ENCODE data around the gene PCDH9.

The PCDH9 gene

GRCh38 chr13:66751691-66752090 is 478.4 kb downstream of the PCDH9 start:
- no peak for DNase-seq (ENCODE audit: low spot score)

- no peak for DNase-seq (ENCODE audit: low spot score)
These were observed 481.4 kb downstream of the PCDH9 start for GRCh38 chr13:66748712-66749111.

DNA sequence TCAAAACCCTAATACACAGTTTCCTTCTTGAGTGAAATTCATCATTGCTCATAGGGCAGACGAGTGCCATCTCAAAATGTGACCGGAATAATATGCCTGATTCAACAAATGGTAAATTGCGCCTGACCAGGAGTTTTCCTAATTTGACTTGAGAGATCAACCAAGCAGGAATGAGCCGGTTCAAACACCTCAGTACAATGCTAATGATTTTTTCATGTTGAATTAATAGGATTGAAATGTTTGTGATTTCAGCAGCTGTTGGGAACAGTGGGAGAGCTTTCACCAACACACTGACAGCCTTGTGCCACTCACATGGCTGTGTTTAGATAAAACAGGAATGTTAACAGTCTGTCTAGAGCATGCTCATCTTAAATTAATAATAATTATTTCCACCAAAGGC is 484.8 kb downstream of the PCDH9 start:
- no peak for DNase-seq (ENCODE audit: low spot score)

- DNase-seq (ENCODE audit: low spot score), result peak; percentile 50
These were observed 506.6 kb downstream of the PCDH9 start for GRCh38 chr13:66723576-66723975.

DNA sequence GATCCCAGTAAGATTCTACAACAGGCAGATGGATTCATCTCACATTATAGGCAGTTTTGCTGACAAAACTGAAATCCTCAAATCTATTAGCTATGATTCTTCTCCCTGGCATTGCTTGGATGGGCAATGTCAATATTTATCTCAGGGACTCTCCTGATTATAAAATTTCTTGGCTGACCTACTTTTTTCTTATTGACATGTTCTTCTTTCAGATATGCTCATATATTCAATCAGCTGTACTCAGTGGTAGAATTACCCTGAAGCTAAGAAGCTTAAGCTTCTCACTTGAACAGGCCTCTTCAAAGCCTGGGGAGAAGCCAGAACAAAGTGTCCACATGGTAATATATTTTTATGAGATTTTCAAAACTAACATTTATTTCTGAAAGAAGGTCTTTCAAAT is 513.6 kb downstream of the PCDH9 start:
- DNase-seq (ENCODE audit: low spot score), result no peak

GRCh38 chr13:66714795-66715194 is 515.3 kb downstream of the PCDH9 start:
- DNase-seq (ENCODE audit: low spot score), result no peak

- DNase-seq (ENCODE audit: low spot score), result no peak
These were observed 526.0 kb downstream of the PCDH9 start for GRCh38 chr13:66704110-66704509.

- DNase-seq (ENCODE audit: low spot score), result no peak
These were observed 526.5 kb downstream of the PCDH9 start for GRCh38 chr13:66703597-66703996.

DNA sequence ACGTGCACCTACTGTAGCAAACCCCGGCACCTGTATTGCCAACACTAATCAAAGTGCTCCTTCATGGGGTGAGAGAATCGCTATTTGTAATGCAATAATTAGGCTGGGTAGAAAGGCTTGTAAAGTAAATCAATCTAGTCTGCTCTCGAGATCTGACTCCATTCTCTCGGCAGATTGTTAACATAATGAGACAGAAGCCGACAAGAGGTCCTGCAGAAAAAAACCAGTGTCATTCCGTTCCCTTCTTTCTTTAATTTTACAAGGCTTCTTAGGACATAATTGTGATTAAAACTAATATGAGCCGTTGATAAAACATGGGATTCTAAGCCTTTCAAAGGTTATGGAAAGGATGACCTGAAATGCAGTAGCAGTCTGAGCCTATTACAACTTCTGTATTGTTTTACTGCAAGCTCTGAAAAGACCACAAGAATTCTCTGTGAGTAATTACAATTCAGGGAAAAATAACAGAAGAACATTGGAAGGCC is 530.0 kb downstream of the PCDH9 start:
- DNase-seq (ENCODE audit: low spot score), result no peak

- no peak for DNase-seq (ENCODE audit: low spot score)
These were observed 536.5 kb downstream of the PCDH9 start for GRCh38 chr13:66693656-66694055.

DNA sequence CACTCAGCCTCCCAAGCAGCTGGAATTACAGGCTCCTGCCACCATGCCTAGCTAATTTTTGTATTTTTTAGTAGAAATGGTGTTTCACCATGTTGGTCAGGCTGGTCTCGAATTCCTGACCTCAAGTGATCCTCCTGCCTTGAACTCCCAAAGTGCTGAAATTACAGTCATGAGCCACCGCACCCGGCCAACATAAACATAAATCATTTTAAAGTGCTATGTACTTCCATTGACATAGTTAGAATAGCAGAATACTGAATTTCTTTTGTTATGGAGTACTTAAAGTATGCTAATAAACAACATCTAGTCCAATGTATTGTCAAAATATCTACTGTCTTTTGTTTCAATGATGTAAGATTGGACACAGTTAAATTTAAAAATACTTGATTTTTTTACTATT is 539.0 kb downstream of the PCDH9 start:
- no peak for DNase-seq (ENCODE audit: low spot score)

GRCh38 chr13:66689628-66690027 is 540.5 kb downstream of the PCDH9 start:
- DNase-seq (ENCODE audit: low spot score), result peak; percentile 58

GRCh38 chr13:66689037-66689619 is 541.0 kb downstream of the PCDH9 start:
- peak; percentile 55 for DNase-seq (ENCODE audit: low spot score)

GRCh38 chr13:66681403-66681802 is 548.7 kb downstream of the PCDH9 start:
- no peak for DNase-seq (ENCODE audit: low spot score)

DNA sequence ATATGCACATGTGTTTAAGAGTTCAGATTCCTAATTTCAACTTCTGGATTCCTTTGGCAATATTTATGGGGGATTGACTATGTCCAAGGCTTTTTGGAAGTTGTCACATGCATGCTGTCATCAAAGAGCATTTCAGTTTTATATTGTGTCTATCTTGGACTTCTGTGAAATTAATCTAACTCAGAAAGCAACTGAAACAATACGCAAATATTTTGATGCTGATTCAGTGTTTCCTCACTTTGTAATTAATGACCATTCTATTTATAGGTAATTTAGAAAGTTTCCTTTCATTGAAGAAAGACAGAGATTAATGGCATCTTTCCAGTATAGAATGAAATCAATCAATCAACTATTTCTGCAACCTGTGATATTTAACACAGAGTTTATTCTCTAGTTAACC is 550.1 kb downstream of the PCDH9 start:
- DNase-seq (ENCODE audit: low spot score), result no peak

- no peak for DNase-seq (ENCODE audit: low spot score)
These were observed 554.5 kb downstream of the PCDH9 start for GRCh38 chr13:66675620-66676019.

- no peak for DNase-seq (ENCODE audit: low spot score)
These were observed 556.7 kb downstream of the PCDH9 start for GRCh38 chr13:66673401-66673800.

DNA sequence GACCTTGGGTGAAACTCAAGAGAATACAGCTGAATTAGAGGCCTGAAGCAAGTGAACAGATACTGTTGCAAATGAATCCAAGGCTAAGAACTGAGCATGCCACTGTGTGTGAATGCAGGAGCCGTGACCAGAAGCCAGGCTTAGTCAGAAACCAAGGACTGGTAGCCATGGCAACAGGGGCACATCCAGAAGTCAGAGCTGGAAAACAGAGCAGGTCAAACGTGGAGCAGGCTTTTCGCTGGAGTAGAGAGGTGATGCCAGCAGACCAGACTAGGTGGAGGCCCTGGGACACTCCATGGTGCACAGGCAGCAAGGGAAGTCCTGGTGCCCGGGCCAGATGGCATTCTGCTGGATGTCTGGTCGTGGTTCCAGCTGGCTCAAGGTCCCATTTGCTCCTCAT is 564.1 kb downstream of the PCDH9 start:
- peak; percentile 40 for DNase-seq (ENCODE audit: low spot score)

- DNase-seq (ENCODE audit: low spot score), result no peak
These were observed 566.4 kb downstream of the PCDH9 start for GRCh38 chr13:66663711-66664110.

DNA sequence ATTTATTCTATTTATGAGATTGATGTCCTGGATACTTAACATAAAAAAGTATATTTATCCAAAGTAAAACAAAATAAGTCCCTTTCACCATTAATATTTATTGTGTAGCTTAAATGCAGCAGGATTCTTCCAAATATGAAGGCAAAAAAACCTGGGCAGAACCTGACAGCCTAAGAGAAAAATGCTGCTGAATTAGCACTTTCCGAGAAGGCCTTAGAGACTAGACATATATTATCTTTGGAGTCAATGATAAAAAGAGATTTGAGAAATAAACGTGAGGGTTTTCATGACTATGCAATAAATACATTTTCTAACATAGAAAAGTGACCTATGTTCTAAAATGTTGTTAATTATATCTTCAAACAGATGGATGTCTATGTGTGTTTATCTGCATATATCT is 566.9 kb downstream of the PCDH9 start:
- DNase-seq (ENCODE audit: low spot score), result no peak

DNA sequence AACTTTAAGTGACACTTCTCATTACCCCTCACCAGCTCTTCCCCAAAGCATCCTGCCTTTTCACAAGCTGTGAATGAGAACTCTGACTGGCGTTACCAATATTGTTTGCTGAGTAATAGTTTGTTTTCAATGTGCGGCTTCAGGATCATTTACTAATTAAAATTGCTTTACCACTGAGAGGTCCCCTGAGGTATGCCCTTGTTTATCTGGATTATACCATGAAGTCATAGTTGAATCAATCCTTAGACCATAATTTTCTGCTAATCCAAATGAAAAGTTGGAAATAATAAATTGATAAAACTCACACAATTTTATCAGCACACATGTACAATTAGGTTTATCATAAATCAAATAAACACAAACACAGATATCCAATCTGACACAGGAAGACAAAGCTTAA is 568.8 kb downstream of the PCDH9 start:
- DNase-seq (ENCODE audit: low spot score), result no peak

- DNase-seq (ENCODE audit: low spot score), result no peak
These were observed 569.7 kb downstream of the PCDH9 start for GRCh38 chr13:66660468-66660813.

GRCh38 chr13:66659701-66660467 is 570.3 kb downstream of the PCDH9 start:
- DNase-seq (ENCODE audit: low spot score), result no peak

GRCh38 chr13:66659286-66659685 is 570.9 kb downstream of the PCDH9 start:
- DNase-seq (ENCODE audit: low spot score), result no peak

All from putamen (tissue), 1 donor.